IMR-90 (cell line): ENCODE measurements around the gene CFAP97. TPM values are rescaled to one million over a fixed set of nuclear protein-coding genes. Genes with fewer than 3 reads are reported as not detected.

Experiments
- ATAC-seq: fragments of 200-7000 bp; cut with Tn5 transposase; 2 replicates; pipeline ENCODE4 v1.9.1; 2020; ENCODE audit warnings: low read depth, mild to moderate bottlenecking, moderate library complexity
- BruUV-seq: library from RNA; stranded (reverse); fragments of 400-500 nt; replicated peaks from 2 replicates; lab custom pipeline; 2021; lab: Mats Ljungman, UMichigan
- CTCF ChIA-PET: fragments of 300-600 bp; formaldehyde crosslinking; extraction: SDS; loops from one replicate; lab custom pipeline; 2021; ENCODE audit warnings: antibody characterized with exemption; lab: Yijun Ruan, JAX
- POLR2A ChIA-PET: fragments of 300-600 bp; sonication (Branson Sonifier 250); formaldehyde crosslinking; loops from one replicate; lab custom pipeline; 2022; ENCODE audit warnings: antibody characterized with exemption; ENCODE audit not compliant: unreplicated experiment; lab: Charles Lee
- DNase-seq: peaks from one replicate; pipeline ENCODE4 v3.0.0; 2013
- H2AFZ ChIP-seq: replicated peaks from 2 replicates; pipeline ENCODE3; 2013; ENCODE audit warnings: low read length, mild to moderate bottlenecking; ENCODE audit not compliant: poor library complexity
- H2AK5ac ChIP-seq: 2 replicates; pipeline ENCODE4 v1.6.1; 2013; ENCODE audit warnings: low read depth, low read length, inconsistent platforms
- H2AK9ac ChIP-seq: replicated peaks from 2 replicates; pipeline ENCODE3; 2013; ENCODE audit warnings: mild to moderate bottlenecking, low read depth, low read length, moderate library complexity; ENCODE audit not compliant: poor library complexity
- H2BK120ac ChIP-seq: 2 replicates; pipeline ENCODE4 v1.6.1; 2013; ENCODE audit warnings: low read depth, low read length, inconsistent platforms
- H2BK15ac ChIP-seq: 3 replicates; pipeline ENCODE4 v1.6.1; 2013; ENCODE audit warnings: low read depth, low read length, inconsistent platforms
- H2BK20ac ChIP-seq: 2 replicates; pipeline ENCODE4 v1.6.1; 2013; ENCODE audit warnings: low read depth, mild to moderate bottlenecking, inconsistent platforms, low read length, moderate library complexity
- H2BK5ac ChIP-seq: 2 replicates; pipeline ENCODE4 v1.6.1; 2013; ENCODE audit warnings: mild to moderate bottlenecking, low read depth, low read length, inconsistent platforms; ENCODE audit not compliant: poor library complexity, severe bottlenecking
- H3K14ac ChIP-seq: replicated peaks from 2 replicates; pipeline ENCODE4 v1.6.1; 2013; ENCODE audit warnings: low read depth, low read length, inconsistent platforms
- H3K18ac ChIP-seq: 2 replicates; pipeline ENCODE4 v1.6.1; 2013; ENCODE audit warnings: low read depth, low read length, control low read depth
- H3K23ac ChIP-seq: 2 replicates; pipeline ENCODE4 v1.6.1; 2013; ENCODE audit warnings: low read depth, low read length, inconsistent platforms
- H3K27ac ChIP-seq: 2 replicates; pipeline ENCODE4 v1.5.1; 2013; ENCODE audit warnings: mild to moderate bottlenecking, control low read depth, low read length; ENCODE audit not compliant: insufficient read depth
- H3K27me3 ChIP-seq: 2 replicates; pipeline ENCODE4 v1.6.1; 2013; ENCODE audit warnings: low read length; ENCODE audit not compliant: control insufficient read depth, insufficient read depth
- H3K36me3 ChIP-seq: 2 replicates; pipeline ENCODE4 v1.6.1; 2013; ENCODE audit warnings: low read length, mixed read lengths; ENCODE audit not compliant: control insufficient read depth, insufficient read depth
- H3K4ac ChIP-seq: 2 replicates; pipeline ENCODE4 v1.6.1; 2013; ENCODE audit warnings: low read depth, low read length, inconsistent platforms
- H3K4me1 ChIP-seq: 2 replicates; pipeline ENCODE4 v1.6.1; 2013; ENCODE audit warnings: low read length, mixed read lengths; ENCODE audit not compliant: control insufficient read depth, insufficient read depth
- H3K4me2 ChIP-seq: 2 replicates; pipeline ENCODE4 v1.6.1; 2013; ENCODE audit warnings: low read depth, mild to moderate bottlenecking, control low read depth, low read length, moderate library complexity
- H3K4me3 ChIP-seq: 2 replicates; pipeline ENCODE4 v1.5.1; 2013; ENCODE audit warnings: low read depth, mild to moderate bottlenecking, control low read depth, low read length, moderate library complexity; ENCODE audit not compliant: insufficient read depth
- H3K56ac ChIP-seq: 2 replicates; pipeline ENCODE4 v1.6.1; 2013; ENCODE audit warnings: low read length, inconsistent platforms; ENCODE audit not compliant: insufficient read depth; ENCODE audit errors: extremely low read depth
- H3K79me1 ChIP-seq, 2 experiments: 2 replicates each; pipeline ENCODE4 v1.6.1; 2013; ENCODE audit warnings: low read length in 2 of 2, inconsistent platforms in 1 of 2, low read depth in 1 of 2
- H3K9ac ChIP-seq: 2 replicates; pipeline ENCODE4 v1.6.1; 2013; ENCODE audit warnings: low read depth, low read length, control low read depth
- H3K9me1 ChIP-seq: 2 replicates; pipeline ENCODE4 v1.6.1; 2013; ENCODE audit warnings: low read length, inconsistent platforms; ENCODE audit not compliant: insufficient read depth
- H3K9me3 ChIP-seq: 2 replicates; pipeline ENCODE4 v1.6.1; 2013; ENCODE audit warnings: low read length; ENCODE audit not compliant: control insufficient read depth, insufficient read depth
- H4K20me1 ChIP-seq: 2 replicates; pipeline ENCODE4 v1.6.1; 2013; ENCODE audit warnings: low read length, inconsistent platforms; ENCODE audit not compliant: insufficient read depth
- H4K5ac ChIP-seq: 2 replicates; pipeline ENCODE4 v1.6.1; 2013; ENCODE audit warnings: mild to moderate bottlenecking, low read depth, low read length, control low read depth
- H4K8ac ChIP-seq, 2 experiments: 2 replicates each; pipeline ENCODE4 v1.6.1; 2013; ENCODE audit warnings: low read depth in 2 of 2, low read length in 2 of 2, control low read depth in 1 of 2, inconsistent platforms in 1 of 2
- H4K91ac ChIP-seq: 2 replicates; pipeline ENCODE4 v1.6.1; 2013; ENCODE audit warnings: low read depth, low read length, inconsistent platforms; ENCODE audit not compliant: insufficient read depth
- BHLHE40 ChIP-seq: fragments of 150-350 bp; IDR thresholded peaks from 2 replicates; pipeline ENCODE4 v1.6.1; 2016; ENCODE audit warnings: mild to moderate bottlenecking, low read depth, low read length
- CEBPB ChIP-seq: IDR thresholded peaks from 2 replicates; pipeline ENCODE4 v1.6.1; 2012; ENCODE audit warnings: low read depth, low read length, improper control_type of control experiment
- CHD1 ChIP-seq: IDR thresholded peaks from 2 replicates; pipeline ENCODE4 v1.6.1; 2012; ENCODE audit warnings: low read depth, low read length, improper control_type of control experiment
- FOS ChIP-seq: fragments of 150-350 bp; IDR thresholded peaks from 2 replicates; pipeline ENCODE4 v1.6.1; 2016; ENCODE audit warnings: low read depth, low read length
- MAFK ChIP-seq: IDR thresholded peaks from 2 replicates; pipeline ENCODE4 v1.6.1; 2012; ENCODE audit warnings: low read depth, low read length, improper control_type of control experiment
- MAZ ChIP-seq: IDR thresholded peaks from 2 replicates; pipeline ENCODE4 v1.6.1; 2012; ENCODE audit warnings: low read depth, mild to moderate bottlenecking, low read length, improper control_type of control experiment, moderate library complexity, borderline replicate concordance
- MXI1 ChIP-seq: IDR thresholded peaks from 2 replicates; pipeline ENCODE4 v1.6.1; 2012; ENCODE audit warnings: low read depth, mild to moderate bottlenecking, low read length, moderate library complexity, borderline replicate concordance
- NFE2L2 ChIP-seq: fragments of 150-350 bp; IDR thresholded peaks from 2 replicates; pipeline ENCODE4 v1.6.1; 2016; ENCODE audit warnings: low read depth, mild to moderate bottlenecking, low read length
- POLR2A ChIP-seq: IDR thresholded peaks from 2 replicates; pipeline ENCODE4 v1.6.1; 2012; ENCODE audit warnings: mild to moderate bottlenecking, low read depth, low read length
- RAD21 ChIP-seq: IDR thresholded peaks from 2 replicates; pipeline ENCODE4 v1.6.1; 2012; ENCODE audit warnings: low read length, improper control_type of control experiment
- RCOR1 ChIP-seq: IDR thresholded peaks from 2 replicates; pipeline ENCODE4 v1.6.1; 2012; ENCODE audit warnings: mild to moderate bottlenecking, low read length, improper control_type of control experiment; ENCODE audit not compliant: insufficient replicate concordance
- RFX5 ChIP-seq: IDR thresholded peaks from 2 replicates; pipeline ENCODE4 v1.8.0; 2012; ENCODE audit warnings: low read depth, mild to moderate bottlenecking, low read length, moderate library complexity
- SMC3 ChIP-seq: fragments of 150-350 bp; IDR thresholded peaks from 2 replicates; pipeline ENCODE4 v1.6.1; 2016; ENCODE audit warnings: low read depth, mild to moderate bottlenecking, antibody characterized with exemption, low read length, moderate library complexity
- WGBS, 2 experiments: methylation state at CpG; one replicate each; pipeline versions ENCODE4 v1.1.5 to v1.1.7; 2013; ENCODE audit warnings: missing lambda C conversion rate in 2 of 2; ENCODE audit not compliant: insufficient read length in 1 of 2; ENCODE audit errors: extremely low coverage in 2 of 2; 5-methylcytosine and 5-hydroxymethylcytosine counted together
- dilution Hi-C: fragments of 300-500 bp; cut with HindIII; formaldehyde crosslinking; loops from one replicate; pipeline ENCODE4 v1.14.3; 2018; ENCODE audit warnings: low sequenced_read_pairs; ENCODE audit not compliant: unreplicated experiment
- in situ Hi-C: fragments of 300-500 bp; cut with MboI; formaldehyde crosslinking; loops from 3 replicates; pipeline ENCODE4 v1.14.3; 2019; ENCODE audit warnings: low sequenced_read_pairs, inconsistent platforms, mixed read lengths
- intact Hi-C: fragments of 100-400 bp; cut with micrococcal nuclease; formaldehyde crosslinking; loops from 2 replicates; pipeline ENCODE4 v1.10.0; 2022
- polyA plus RNA-seq, 3 experiments: library from polyadenylated mRNA; depleted of rRNA; stranded (reverse); fragments of >200 nt; gene quantifications; 2 replicates each; pipeline ENCODE4 v1.2.3, GENCODE V29; 2012; ENCODE audit warnings: low replicate concordance in 1 of 3
- total RNA-seq: library from RNA; depleted of rRNA; stranded (reverse); fragments of >200 nt; gene quantifications from 2 replicates; pipeline ENCODE4 v1.2.3, GENCODE V29; 2012
- TF ChIP-seq, protein P1 (sequence below): fragments of 150-350 bp; IDR thresholded peaks from 2 replicates; pipeline ENCODE4 v1.6.1; 2017; ENCODE audit warnings: mild to moderate bottlenecking, antibody characterized with exemption, low read length, low read depth
- TF ChIP-seq, protein P2 (sequence below): fragments of 150-350 bp; IDR thresholded peaks from 2 replicates; pipeline ENCODE4 v1.6.1; 2016; ENCODE audit warnings: low read depth, mild to moderate bottlenecking, low read length, moderate library complexity, borderline replicate concordance
- TF ChIP-seq, protein P3 (sequence below): conservative IDR thresholded peaks from 2 replicates; pipeline ENCODE4 v1.5.1; 2012; ENCODE audit warnings: mild to moderate bottlenecking, low read depth, low read length, improper control_type of control experiment

The CFAP97 gene
- total and polyA plus RNA-seq, 2 of the 4 experiments (the other 2 are of a cell fraction) = 14.5 to 16.0 TPM

DNA sequence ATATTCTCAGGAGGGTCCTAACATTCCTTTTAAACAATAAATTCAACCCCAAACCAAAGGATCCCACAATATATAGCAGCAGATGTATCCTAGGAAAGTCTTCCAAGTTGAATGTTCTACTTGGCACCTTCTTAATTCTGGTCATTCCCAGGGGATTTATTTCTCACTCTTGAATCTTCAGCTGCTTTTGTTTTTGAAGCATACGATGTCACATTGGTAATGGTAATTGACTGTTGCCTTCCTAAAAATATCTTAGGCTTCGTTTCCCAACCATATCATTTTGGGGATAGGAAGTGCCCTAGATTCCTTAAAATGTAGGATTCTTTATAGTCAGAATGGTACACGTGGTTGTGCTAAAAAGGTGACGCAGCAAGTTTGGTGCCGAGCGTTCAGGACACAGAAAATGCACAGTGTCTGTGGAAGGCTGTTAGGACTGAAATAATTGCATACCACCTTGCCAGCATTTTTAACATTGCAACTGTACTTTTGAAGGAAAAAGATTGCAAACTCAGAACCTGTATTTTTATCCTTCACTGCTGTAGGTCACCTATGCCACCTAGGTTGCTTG, 13.7 kb upstream of the CFAP97 start:
- Histone ChIP-seq H3K4me3 (no peak overlapping the region), H2BK15ac (no peak overlapping the region), H2AK9ac (no peak overlapping the region), H3K18ac (no peak overlapping the region), H3K9me3 (no peaks in the 10 kb centered on the region), H3K27me3 (no peaks in the 10 kb centered on the region), H3K4me2 (no peak overlapping the region), H3K9ac (no peak overlapping the region), H3K4me1 (peaks cover 8% of the 10 kb centered on the region), H2BK5ac (no peak overlapping the region), H2BK120ac (no peak overlapping the region), H3K79me1 (peaks cover 18 to 56% of the 10 kb centered on the region in 2 experiments), H3K27ac (no peak overlapping the region), H2AK5ac (no peak overlapping the region), H4K8ac (no peak overlapping the region), H4K91ac (no peak overlapping the region), H3K14ac (no peak overlapping the region), H2AFZ (no peak overlapping the region), H3K56ac (no peak overlapping the region), H4K5ac (no peak overlapping the region), H3K9me1 (no peaks in the 10 kb centered on the region), H4K20me1 (0 out of 2 replicates have a peak, but pooled peaks cover 1% of the 10 kb centered on the region), H3K36me3 (no peaks in the 10 kb centered on the region), H2BK20ac (no peak overlapping the region), H3K4ac (no peak overlapping the region), H3K23ac (no peak overlapping the region)
- ChIA-PET CTCF (no interaction called here), POLR2A (interaction anchor here (0.6 kb wide), 1 partner anchor 20 kb away, joined by 4 read pairs; no protein-coding TSS in a partner anchor)
- no TSS peak for BruUV-seq
- no peak for ATAC-seq
- 100% methylated on average over 1 of the region's 6 CpGs; no CpG with 5 or more reads in 1 of the 2 experiments for WGBS, 2 experiments
- dilution Hi-C loops (no loop called here), intact Hi-C loops (loop anchor here (5.0 to 10.0 kb wide), 2 partner anchors 90 to 147 kb away; no protein-coding TSS in a partner anchor), in situ Hi-C loops (no loop called here)
- DNase-seq = no peak
- TF ChIP-seq CHD1 = no peak
- TF ChIP-seq RCOR1 = no peak
- TF ChIP-seq MXI1 = no peak
- no peak for TF ChIP-seq RFX5
- TF ChIP-seq NFE2L2 = no peak
- no peak for TF ChIP-seq RAD21
- TF ChIP-seq BHLHE40 = no peak
- no peak for TF ChIP-seq POLR2A
- no peak for TF ChIP-seq MAZ
- TF ChIP-seq FOS = no peak
- no peak for TF ChIP-seq CEBPB
- TF ChIP-seq, protein P1, sequence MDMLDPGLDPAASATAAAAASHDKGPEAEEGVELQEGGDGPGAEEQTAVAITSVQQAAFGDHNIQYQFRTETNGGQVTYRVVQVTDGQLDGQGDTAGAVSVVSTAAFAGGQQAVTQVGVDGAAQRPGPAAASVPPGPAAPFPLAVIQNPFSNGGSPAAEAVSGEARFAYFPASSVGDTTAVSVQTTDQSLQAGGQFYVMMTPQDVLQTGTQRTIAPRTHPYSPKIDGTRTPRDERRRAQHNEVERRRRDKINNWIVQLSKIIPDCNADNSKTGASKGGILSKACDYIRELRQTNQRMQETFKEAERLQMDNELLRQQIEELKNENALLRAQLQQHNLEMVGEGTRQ = no peak
- TF ChIP-seq, protein P2, sequence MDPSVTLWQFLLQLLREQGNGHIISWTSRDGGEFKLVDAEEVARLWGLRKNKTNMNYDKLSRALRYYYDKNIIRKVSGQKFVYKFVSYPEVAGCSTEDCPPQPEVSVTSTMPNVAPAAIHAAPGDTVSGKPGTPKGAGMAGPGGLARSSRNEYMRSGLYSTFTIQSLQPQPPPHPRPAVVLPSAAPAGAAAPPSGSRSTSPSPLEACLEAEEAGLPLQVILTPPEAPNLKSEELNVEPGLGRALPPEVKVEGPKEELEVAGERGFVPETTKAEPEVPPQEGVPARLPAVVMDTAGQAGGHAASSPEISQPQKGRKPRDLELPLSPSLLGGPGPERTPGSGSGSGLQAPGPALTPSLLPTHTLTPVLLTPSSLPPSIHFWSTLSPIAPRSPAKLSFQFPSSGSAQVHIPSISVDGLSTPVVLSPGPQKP = no peak
- TF ChIP-seq, protein P3, sequence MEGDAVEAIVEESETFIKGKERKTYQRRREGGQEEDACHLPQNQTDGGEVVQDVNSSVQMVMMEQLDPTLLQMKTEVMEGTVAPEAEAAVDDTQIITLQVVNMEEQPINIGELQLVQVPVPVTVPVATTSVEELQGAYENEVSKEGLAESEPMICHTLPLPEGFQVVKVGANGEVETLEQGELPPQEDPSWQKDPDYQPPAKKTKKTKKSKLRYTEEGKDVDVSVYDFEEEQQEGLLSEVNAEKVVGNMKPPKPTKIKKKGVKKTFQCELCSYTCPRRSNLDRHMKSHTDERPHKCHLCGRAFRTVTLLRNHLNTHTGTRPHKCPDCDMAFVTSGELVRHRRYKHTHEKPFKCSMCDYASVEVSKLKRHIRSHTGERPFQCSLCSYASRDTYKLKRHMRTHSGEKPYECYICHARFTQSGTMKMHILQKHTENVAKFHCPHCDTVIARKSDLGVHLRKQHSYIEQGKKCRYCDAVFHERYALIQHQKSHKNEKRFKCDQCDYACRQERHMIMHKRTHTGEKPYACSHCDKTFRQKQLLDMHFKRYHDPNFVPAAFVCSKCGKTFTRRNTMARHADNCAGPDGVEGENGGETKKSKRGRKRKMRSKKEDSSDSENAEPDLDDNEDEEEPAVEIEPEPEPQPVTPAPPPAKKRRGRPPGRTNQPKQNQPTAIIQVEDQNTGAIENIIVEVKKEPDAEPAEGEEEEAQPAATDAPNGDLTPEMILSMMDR = no peak
- TF ChIP-seq MAFK = no peak
- no peak for TF ChIP-seq SMC3
